H1 (cell line): ENCODE results near the gene RIPPLY3.

ENCODE experiments used
- EZH2 ChIP-seq: fragments of 200-600 bp; sonication (generic); IDR thresholded peaks from 2 replicates; pipeline ENCODE4 v1.7.1; 2012; ENCODE audit warnings: low read depth, mild to moderate bottlenecking, moderate library complexity, low read length, inconsistent platforms; ENCODE audit not compliant: severe bottlenecking
- JUND ChIP-seq: IDR thresholded peaks from 2 replicates; pipeline ENCODE4 v1.6.1; 2011; ENCODE audit warnings: mild to moderate bottlenecking, improper control_type of control experiment, low read length
- POLR2A ChIP-seq, 2 experiments: IDR thresholded peaks; 1 replicate in 1 of 2; 2 replicates in 1 of 2; pipeline ENCODE4 v1.6.1; 2011; ENCODE audit warnings: low read depth in 2 of 2, low read length in 2 of 2, mild to moderate bottlenecking in 2 of 2; ENCODE audit errors: control extremely low read depth in 1 of 2
- POLR2AphosphoS5 ChIP-seq: IDR thresholded peaks from 2 replicates; pipeline ENCODE4 v1.6.1; 2011; ENCODE audit warnings: low read depth, low read length
- RAD21 ChIP-seq, 2 experiments: IDR thresholded peaks in 1 of 2; conservative IDR thresholded peaks in 1 of 2; 2 replicates each; pipeline ENCODE4 v1.6.1; 2011; ENCODE audit warnings: low read depth in 2 of 2, low read length in 2 of 2, improper control_type of control experiment in 1 of 2, inconsistent platforms in 1 of 2, mild to moderate bottlenecking in 1 of 2, moderate library complexity in 1 of 2
- SP1 ChIP-seq: IDR thresholded peaks from 2 replicates; pipeline ENCODE4 v1.6.1; 2011; ENCODE audit warnings: low read depth, low read length
- SUZ12 ChIP-seq: fragments of 200-600 bp; sonication (generic); IDR thresholded peaks from 2 replicates; pipeline ENCODE4 v1.6.1; 2012; ENCODE audit warnings: mild to moderate bottlenecking, inconsistent platforms, low read length, moderate library complexity, mixed read lengths
- TEAD4 ChIP-seq: IDR thresholded peaks from 2 replicates; pipeline ENCODE4 v1.6.1; 2012; ENCODE audit warnings: low read depth, low read length, inconsistent platforms, mixed read lengths
- TF ChIP-seq, protein P1 (sequence below), 3 experiments: IDR thresholded peaks; 1 replicate in 2 of 3; 2 replicates in 1 of 3; pipeline versions ENCODE4 v1.5.1 to v1.6.1; 2011; ENCODE audit warnings: low read length in 3 of 3, mild to moderate bottlenecking in 3 of 3, inconsistent platforms in 2 of 3, low read depth in 1 of 3, moderate library complexity in 1 of 3; ENCODE audit not compliant: insufficient read depth in 1 of 3; ENCODE audit errors: control extremely low read depth in 1 of 3
- TF ChIP-seq, protein P2 (sequence below): IDR thresholded peaks from 2 replicates; pipeline ENCODE4 v1.6.1; 2012; ENCODE audit warnings: inconsistent platforms
- TF ChIP-seq, protein P3 (sequence below): IDR thresholded peaks from 2 replicates; pipeline ENCODE4 v1.6.1; 2011; ENCODE audit warnings: low read length, improper control_type of control experiment

DNA sequence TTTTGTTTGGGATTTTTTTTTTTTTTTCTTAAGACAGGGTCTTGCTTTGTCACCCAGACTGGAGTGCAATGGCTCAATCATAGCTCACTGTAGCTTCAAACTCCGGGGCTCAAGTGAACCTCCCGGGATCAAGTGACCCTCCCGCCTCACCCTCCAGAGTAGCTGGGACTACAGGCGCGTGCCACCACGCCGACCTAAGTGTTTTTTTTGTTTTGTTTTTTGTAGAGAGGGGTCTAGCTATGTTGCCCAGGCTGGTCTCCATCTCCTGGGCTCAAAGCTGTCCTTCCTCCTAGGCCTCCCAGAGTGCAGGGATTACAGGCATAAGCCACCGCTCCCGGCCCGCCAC lies 40.8 kb upstream of the RIPPLY3 start:
- TF ChIP-seq, protein P1, sequence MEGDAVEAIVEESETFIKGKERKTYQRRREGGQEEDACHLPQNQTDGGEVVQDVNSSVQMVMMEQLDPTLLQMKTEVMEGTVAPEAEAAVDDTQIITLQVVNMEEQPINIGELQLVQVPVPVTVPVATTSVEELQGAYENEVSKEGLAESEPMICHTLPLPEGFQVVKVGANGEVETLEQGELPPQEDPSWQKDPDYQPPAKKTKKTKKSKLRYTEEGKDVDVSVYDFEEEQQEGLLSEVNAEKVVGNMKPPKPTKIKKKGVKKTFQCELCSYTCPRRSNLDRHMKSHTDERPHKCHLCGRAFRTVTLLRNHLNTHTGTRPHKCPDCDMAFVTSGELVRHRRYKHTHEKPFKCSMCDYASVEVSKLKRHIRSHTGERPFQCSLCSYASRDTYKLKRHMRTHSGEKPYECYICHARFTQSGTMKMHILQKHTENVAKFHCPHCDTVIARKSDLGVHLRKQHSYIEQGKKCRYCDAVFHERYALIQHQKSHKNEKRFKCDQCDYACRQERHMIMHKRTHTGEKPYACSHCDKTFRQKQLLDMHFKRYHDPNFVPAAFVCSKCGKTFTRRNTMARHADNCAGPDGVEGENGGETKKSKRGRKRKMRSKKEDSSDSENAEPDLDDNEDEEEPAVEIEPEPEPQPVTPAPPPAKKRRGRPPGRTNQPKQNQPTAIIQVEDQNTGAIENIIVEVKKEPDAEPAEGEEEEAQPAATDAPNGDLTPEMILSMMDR (IDR thresholded peaks at IDR 0.05; ENCODE audit: control extremely low read depth in 1 of 3, insufficient read depth in 1 of 3, low read depth in 1 of 3, low read length in 3 of 3): no peak
- TF ChIP-seq SUZ12 (no peak), POLR2A (IDR thresholded peaks at IDR 0.05; ENCODE audit: control extremely low read depth in 1 of 2, low read depth in 2 of 2, low read length in 2 of 2) (no peak), RAD21 (IDR thresholded peaks at IDR 0.05 in 1 of 2, conservative IDR thresholded peaks at IDR 0.05 in 1 of 2; ENCODE audit: low read depth in 2 of 2, low read length in 2 of 2) (no peak), JUND (no peak), EZH2 (no peak), POLR2AphosphoS5 (no peak), SP1 (no peak), TEAD4 (no peak)
- TF ChIP-seq, protein P2, sequence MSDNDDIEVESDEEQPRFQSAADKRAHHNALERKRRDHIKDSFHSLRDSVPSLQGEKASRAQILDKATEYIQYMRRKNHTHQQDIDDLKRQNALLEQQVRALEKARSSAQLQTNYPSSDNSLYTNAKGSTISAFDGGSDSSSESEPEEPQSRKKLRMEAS: no peak
- TF ChIP-seq, protein P3, sequence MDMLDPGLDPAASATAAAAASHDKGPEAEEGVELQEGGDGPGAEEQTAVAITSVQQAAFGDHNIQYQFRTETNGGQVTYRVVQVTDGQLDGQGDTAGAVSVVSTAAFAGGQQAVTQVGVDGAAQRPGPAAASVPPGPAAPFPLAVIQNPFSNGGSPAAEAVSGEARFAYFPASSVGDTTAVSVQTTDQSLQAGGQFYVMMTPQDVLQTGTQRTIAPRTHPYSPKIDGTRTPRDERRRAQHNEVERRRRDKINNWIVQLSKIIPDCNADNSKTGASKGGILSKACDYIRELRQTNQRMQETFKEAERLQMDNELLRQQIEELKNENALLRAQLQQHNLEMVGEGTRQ: no peak
